Fibroblast of lung (primary cell): ENCODE data around the gene HCFC1. TPM values are rescaled to one million over a fixed set of nuclear protein-coding genes. Genes with fewer than 3 reads are reported as not detected.
A peak's percentile ranks its signal among the peaks of the same experiment; 100 is the strongest.

Source experiments
- DNase-seq, 2 donors: peaks; one replicate each; pipeline versions ENCODE4 v3.0.0 to v3.0.0-alpha.2; 2010; ENCODE audit warnings: low read depth in 2 of 2
- H2AFZ ChIP-seq: 2 replicates; pipeline ENCODE4 v1.5.1; 2012; ENCODE audit warnings: low read length, control low read depth, inconsistent platforms
- H3K27ac ChIP-seq: 2 replicates; pipeline ENCODE4 v1.5.1; 2011; ENCODE audit warnings: low read length, control low read depth; ENCODE audit not compliant: insufficient read depth
- H3K27me3 ChIP-seq: 2 replicates; pipeline ENCODE4 v1.5.1; 2011; ENCODE audit warnings: mild to moderate bottlenecking, low read length; ENCODE audit not compliant: control insufficient read depth, insufficient read depth
- H3K36me3 ChIP-seq: 2 replicates; pipeline ENCODE4 v1.5.1; 2011; ENCODE audit warnings: low read length; ENCODE audit not compliant: control insufficient read depth, insufficient read depth
- H3K4me1 ChIP-seq: 2 replicates; pipeline ENCODE4 v1.5.1; 2011; ENCODE audit warnings: low read length; ENCODE audit not compliant: control insufficient read depth, insufficient read depth; ENCODE audit errors: extremely low read depth
- H3K4me2 ChIP-seq: 2 replicates; pipeline ENCODE4 v1.5.1; 2011; ENCODE audit warnings: low read length, control low read depth; ENCODE audit not compliant: insufficient read depth; ENCODE audit errors: extremely low read depth
- H3K4me3 ChIP-seq, 4 experiments: fragments of 200-600 bp in 1 of 4; sonication (generic) in 1 of 4; replicated peaks in 1 of 4; 2 replicates each; pipeline ENCODE4 v1.5.1; 2011 to 2016; ENCODE audit warnings: low read length in 4 of 4, low read depth in 3 of 4, mild to moderate bottlenecking in 3 of 4, control low read depth in 2 of 4, inconsistent platforms in 1 of 4, mixed read lengths in 1 of 4; ENCODE audit not compliant: insufficient read depth in 1 of 4; ENCODE audit errors: control extremely low read depth in 1 of 4
- H3K79me2 ChIP-seq: 2 replicates; pipeline ENCODE4 v1.5.1; 2012; ENCODE audit warnings: mild to moderate bottlenecking, low read length, inconsistent platforms; ENCODE audit not compliant: control insufficient read depth, insufficient read depth
- H3K9ac ChIP-seq: 2 replicates; pipeline ENCODE4 v1.5.1; 2011; ENCODE audit warnings: mild to moderate bottlenecking, low read length, control low read depth; ENCODE audit not compliant: insufficient read depth
- H3K9me3 ChIP-seq: 2 replicates; pipeline ENCODE4 v1.5.1; 2012; ENCODE audit warnings: low read depth, low read length; ENCODE audit not compliant: control insufficient read depth, insufficient read depth
- H4K20me1 ChIP-seq: 2 replicates; pipeline ENCODE4 v1.5.1; 2011; ENCODE audit warnings: low read length; ENCODE audit not compliant: control insufficient read depth, insufficient read depth; ENCODE audit errors: extremely low read depth
- CTCF ChIP-seq, 2 donors: IDR thresholded peaks in 1 of 2; conservative IDR thresholded peaks in 1 of 2; 1 replicate in 1 of 2; 2 replicates in 1 of 2; pipeline ENCODE4 v1.5.1; 2011 to 2012; ENCODE audit warnings: low read length in 2 of 2, control low read depth in 1 of 2, inconsistent platforms in 1 of 2, low read depth in 1 of 2, mild to moderate bottlenecking in 1 of 2
- EZH2 ChIP-seq: IDR thresholded peaks from 2 replicates; pipeline ENCODE4 v1.5.1; 2012; ENCODE audit warnings: low read length, control low read depth, mild to moderate bottlenecking; ENCODE audit errors: missing control alignments
- polyA plus RNA-seq, 2 donors: library from polyadenylated mRNA; depleted of rRNA in 1 of 2; stranded (reverse) in 1 of 2; unstranded in 1 of 2; fragments of >200 nt; gene quantifications; 2 replicates each; pipeline ENCODE4 v1.2.1, GENCODE V29; 2011 to 2012; ENCODE audit warnings: missing spikeins in 1 of 2
- total RNA-seq: library from RNA; depleted of rRNA; stranded (reverse); fragments of >200 nt; gene quantifications from 2 replicates; pipeline ENCODE4 v1.2.1, GENCODE V29; 2014

HCFC1 gene
- total and polyA plus RNA-seq, 2 donors (not counting 1 experiment from before 2014, with no cell fraction given): 3.0 to 10.2 TPM

DNA sequence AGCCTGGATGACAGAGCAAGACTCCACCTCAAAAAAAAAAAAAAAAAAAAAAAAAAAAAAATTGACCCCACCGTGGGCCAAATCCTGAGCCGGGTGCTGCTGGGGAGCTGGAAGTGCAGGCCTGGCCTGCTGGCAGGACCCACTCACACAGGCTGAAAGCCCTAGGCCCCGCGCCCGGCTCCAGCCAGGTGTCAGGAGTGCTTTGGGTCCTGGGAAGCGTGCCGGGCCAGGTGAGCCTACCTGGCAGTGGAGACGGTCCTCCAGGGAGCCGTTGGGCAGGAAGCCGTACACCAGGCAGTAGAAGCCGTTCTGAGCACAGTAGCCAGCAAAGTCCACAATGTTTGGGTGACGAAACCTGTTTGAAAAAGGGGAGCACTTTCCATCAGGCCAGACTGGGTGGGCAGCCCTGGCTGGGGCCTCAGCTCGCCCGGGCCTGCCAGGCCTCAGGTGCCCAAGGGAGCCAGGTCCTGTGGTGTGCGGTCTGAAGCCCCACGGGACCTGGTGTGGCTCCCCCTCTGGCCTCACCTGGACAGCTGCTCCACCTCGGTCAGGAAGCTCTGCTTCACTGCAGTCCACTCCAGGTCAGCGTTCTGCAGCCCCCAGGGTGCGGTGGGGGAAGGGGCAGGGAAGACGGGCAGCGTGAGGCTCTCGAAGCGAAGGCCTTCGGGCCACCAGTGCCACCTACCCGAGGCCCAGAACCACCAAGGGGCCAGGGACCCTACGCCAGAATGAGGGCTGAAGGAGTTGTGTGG, 46.3 kb upstream of the HCFC1 start:
- H4K20me1 ChIP-seq: no peaks in the 10 kb centered on the region
- no peak overlapping the region for H3K27ac ChIP-seq
- no peak for TF ChIP-seq CTCF (conservative IDR thresholded peaks at IDR 0.05 in 1 of 2, IDR thresholded peaks at IDR 0.05 in 1 of 2; ENCODE audit: low read depth in 1 of 2, low read length in 2 of 2)
- no peak for TF ChIP-seq EZH2
- H3K4me2 ChIP-seq: peak overlapping the region; percentile 75
- peaks cover 9% of the 10 kb centered on the region for H3K36me3 ChIP-seq
- H3K9ac ChIP-seq: no peak overlapping the region
- no peaks in the 10 kb centered on the region for H3K9me3 ChIP-seq
- no peak for DNase-seq
- no peak overlapping the region for H2AFZ ChIP-seq
- peaks cover 2% of the 10 kb centered on the region for H3K4me1 ChIP-seq
- H3K4me3 ChIP-seq: peak overlapping the region in 1 of 4 experiments; percentile 58
- H3K79me2 ChIP-seq: peaks cover 14% of the 10 kb centered on the region
- no peaks in the 10 kb centered on the region for H3K27me3 ChIP-seq

DNA sequence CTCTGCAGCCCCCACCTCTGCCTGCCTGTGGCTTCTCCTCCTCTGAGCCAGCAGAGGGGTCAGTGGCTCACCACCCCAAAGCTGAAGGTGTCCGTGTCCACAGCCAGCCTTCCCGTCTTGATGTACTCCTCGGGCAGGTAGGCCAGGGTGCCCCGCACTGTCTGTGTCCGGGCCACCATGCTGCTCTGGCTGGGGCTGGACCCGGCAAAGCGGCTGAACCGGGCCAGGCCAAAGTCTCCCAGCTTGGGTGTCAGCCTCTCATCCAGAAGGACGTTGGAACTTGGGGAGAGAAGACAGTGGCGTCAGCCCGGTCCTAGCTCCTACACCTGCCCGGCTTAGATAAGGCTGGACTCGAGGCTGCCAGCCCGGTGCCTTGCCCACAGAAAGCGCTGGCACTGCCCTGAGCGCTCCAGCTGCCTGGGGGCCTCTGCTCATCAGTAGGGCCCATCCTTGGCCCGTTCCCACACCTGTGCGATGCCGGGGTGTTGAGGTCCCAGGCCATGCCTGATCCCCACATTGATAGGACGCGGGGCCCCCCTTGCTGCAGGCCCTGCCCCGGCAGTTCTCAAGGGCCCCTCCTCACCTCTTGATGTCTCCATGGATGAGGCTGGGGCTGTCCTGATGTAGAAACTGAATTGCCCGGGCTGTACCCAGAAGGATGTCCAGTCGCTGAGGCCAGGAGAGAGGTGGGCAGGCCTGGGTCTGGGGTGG, 44.9 kb upstream of the HCFC1 start:
- Histone ChIP-seq H3K9ac (no peak overlapping the region), H3K27me3 (no peaks in the 10 kb centered on the region)
- DNase-seq: no peak

More for the DNA sequence above, 44.9 kb upstream of the HCFC1 start:
- peaks cover 11% of the 10 kb centered on the region for H3K36me3 ChIP-seq
- H2AFZ ChIP-seq: no peak overlapping the region
- peaks cover 2% of the 10 kb centered on the region for H3K4me1 ChIP-seq
- H3K4me2 ChIP-seq: no peak overlapping the region
- TF ChIP-seq EZH2: no peak
- no peak for TF ChIP-seq CTCF (conservative IDR thresholded peaks at IDR 0.05 in 1 of 2, IDR thresholded peaks at IDR 0.05 in 1 of 2; ENCODE audit: low read depth in 1 of 2, low read length in 2 of 2)
- H4K20me1 ChIP-seq: no peaks in the 10 kb centered on the region
- no peak overlapping the region for H3K27ac ChIP-seq
- H3K4me3 ChIP-seq: no peak overlapping the region
- H3K9me3 ChIP-seq: no peaks in the 10 kb centered on the region
- peaks cover 14% of the 10 kb centered on the region for H3K79me2 ChIP-seq
